Keratinocyte (primary cell): ENCODE measurements around the gene CNR1. TPM values are rescaled to one million over a fixed set of nuclear protein-coding genes. Genes with fewer than 3 reads are reported as not detected.

Experiments used
- DNase-seq: peaks from one replicate; pipeline ENCODE4 v3.0.0-alpha.2; 2011; ENCODE audit warnings: low read depth, missing footprints, low spot score
- FAIRE-seq: peaks from 2 replicates; lab custom pipeline; 2011; peaks lifted over from hg19 to GRCh38; lab: Jason Lieb, UNC
- H2AFZ ChIP-seq: 2 replicates; pipeline ENCODE4 v1.6.0; 2012; ENCODE audit warnings: low read length, control low read depth, inconsistent platforms; ENCODE audit not compliant: control insufficient read depth
- H3K27ac ChIP-seq: 2 replicates; pipeline ENCODE4 v1.5.1; 2011; ENCODE audit warnings: low read length; ENCODE audit not compliant: control insufficient read depth, insufficient read depth
- H3K27me3 ChIP-seq: 3 replicates; pipeline ENCODE4 v1.6.0; 2011; ENCODE audit warnings: low read length; ENCODE audit not compliant: control insufficient read depth, insufficient read depth; ENCODE audit errors: extremely low read depth
- H3K36me3 ChIP-seq, 2 experiments: 2 replicates in 1 of 2; 3 replicates in 1 of 2; pipeline ENCODE4 v1.5.1; 2011; ENCODE audit warnings: low read length in 2 of 2, mild to moderate bottlenecking in 1 of 2; ENCODE audit not compliant: control insufficient read depth in 2 of 2, insufficient read depth in 2 of 2; ENCODE audit errors: extremely low read depth in 1 of 2
- H3K4me1 ChIP-seq: 3 replicates; pipeline ENCODE4 v1.5.1; 2011; ENCODE audit warnings: low read length; ENCODE audit not compliant: control insufficient read depth, insufficient read depth; ENCODE audit errors: extremely low read depth
- H3K4me2 ChIP-seq: 3 replicates; pipeline ENCODE4 v1.6.0; 2011; ENCODE audit warnings: low read depth, low read length; ENCODE audit not compliant: control insufficient read depth, insufficient read depth; ENCODE audit errors: extremely low read depth
- H3K4me3 ChIP-seq, 3 experiments: fragments of 200-600 bp in 1 of 3; sonication (generic) in 1 of 3; 2 replicates in 2 of 3; 3 replicates in 1 of 3; pipeline ENCODE4 v1.5.1; 2011 to 2016; ENCODE audit warnings: low read length in 3 of 3, mild to moderate bottlenecking in 3 of 3, control low read depth in 2 of 3, inconsistent platforms in 1 of 3, low read depth in 1 of 3, mixed read lengths in 1 of 3, mixed run types in 1 of 3, moderate library complexity in 1 of 3; ENCODE audit not compliant: control insufficient read depth in 2 of 3, insufficient read depth in 2 of 3; ENCODE audit errors: extremely low read depth in 1 of 3
- H3K79me2 ChIP-seq: 2 replicates; pipeline ENCODE4 v1.6.0; 2012; ENCODE audit warnings: low read length; ENCODE audit not compliant: control insufficient read depth, insufficient read depth
- H3K9ac ChIP-seq: 3 replicates; pipeline ENCODE4 v1.6.0; 2011; ENCODE audit warnings: low read length; ENCODE audit not compliant: control insufficient read depth, insufficient read depth; ENCODE audit errors: extremely low read depth
- H3K9me1 ChIP-seq: 3 replicates; pipeline ENCODE4 v1.6.0; 2011; ENCODE audit warnings: low read length; ENCODE audit not compliant: control insufficient read depth, insufficient read depth; ENCODE audit errors: extremely low read depth
- H3K9me3 ChIP-seq: 2 replicates; pipeline ENCODE4 v1.5.1; 2012; ENCODE audit warnings: low read depth, low read length; ENCODE audit not compliant: control insufficient read depth
- H4K20me1 ChIP-seq: 3 replicates; pipeline ENCODE4 v1.6.0; 2011; ENCODE audit warnings: low read length; ENCODE audit not compliant: control insufficient read depth, insufficient read depth; ENCODE audit errors: extremely low read depth
- EZH2 ChIP-seq: IDR thresholded peaks from one replicate; pipeline ENCODE4 v1.6.1; 2012; ENCODE audit warnings: inconsistent platforms, mild to moderate bottlenecking, low read length, moderate library complexity
- dilution Hi-C: fragments of 300-500 bp; cut with MboI; formaldehyde crosslinking; loops from one replicate; pipeline ENCODE4 v1.7.0; 2020; ENCODE audit warnings: low sequenced_read_pairs; ENCODE audit not compliant: extremely low pct_ligation_motif_present
- polyA plus RNA-seq, 5 experiments: library from polyadenylated mRNA; depleted of rRNA in 3 of 5; stranded (reverse) in 3 of 5; stranded (forward) in 1 of 5; unstranded in 1 of 5; fragments of >200 nt; gene quantifications; 1 replicate in 1 of 5; 2 replicates in 3 of 5; 3 replicates in 1 of 5; pipeline versions ENCODE4 v1.2.1 to v1.2.3, GENCODE V29; 2011 to 2012; ENCODE audit warnings: missing spikeins in 2 of 5, low read depth in 1 of 5, low replicate concordance in 1 of 5
- TF ChIP-seq, protein P1 (sequence below), 3 experiments: IDR thresholded peaks in 1 of 3; conservative IDR thresholded peaks in 1 of 3; optimal IDR thresholded peaks in 1 of 3; 2 replicates in 2 of 3; 3 replicates in 1 of 3; pipeline versions ENCODE3 to v1.5.1; 2011; ENCODE audit warnings: low read length in 3 of 3, mild to moderate bottlenecking in 3 of 3, moderate library complexity in 2 of 3, control low read depth in 1 of 3, inconsistent platforms in 1 of 3; ENCODE audit not compliant: insufficient read depth in 2 of 3; ENCODE audit errors: extremely low read depth in 1 of 3

The CNR1 gene
- polyA plus RNA-seq, 1 donor (not counting 4 experiments of a cell fraction or from before 2014, with no cell fraction given), result not detected

DNA sequence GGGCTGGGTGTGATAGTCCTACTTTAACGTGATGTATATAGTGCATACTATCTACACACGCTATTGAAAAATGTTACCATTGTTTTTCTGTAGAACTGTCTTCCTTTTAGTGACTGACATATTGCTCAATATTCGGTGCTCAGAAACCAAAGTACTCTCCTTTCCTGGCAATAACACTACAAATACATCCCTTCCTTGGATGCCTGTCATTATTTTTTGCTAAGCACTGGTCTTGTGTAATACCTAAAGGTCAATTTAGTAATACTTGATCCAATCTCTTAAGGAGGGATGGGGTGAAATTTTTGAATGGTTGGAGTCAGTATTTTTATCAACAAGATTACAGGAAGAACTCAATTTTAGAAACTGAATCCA, 23.9 kb downstream of the CNR1 start:
- no peaks in the 10 kb centered on the region for H3K9me3 ChIP-seq
- H3K27ac ChIP-seq, result no peak overlapping the region
- no peak overlapping the region for H3K4me3 ChIP-seq
- dilution Hi-C loops, result no loop called here
- no peak for TF ChIP-seq EZH2
- TF ChIP-seq, protein P1, sequence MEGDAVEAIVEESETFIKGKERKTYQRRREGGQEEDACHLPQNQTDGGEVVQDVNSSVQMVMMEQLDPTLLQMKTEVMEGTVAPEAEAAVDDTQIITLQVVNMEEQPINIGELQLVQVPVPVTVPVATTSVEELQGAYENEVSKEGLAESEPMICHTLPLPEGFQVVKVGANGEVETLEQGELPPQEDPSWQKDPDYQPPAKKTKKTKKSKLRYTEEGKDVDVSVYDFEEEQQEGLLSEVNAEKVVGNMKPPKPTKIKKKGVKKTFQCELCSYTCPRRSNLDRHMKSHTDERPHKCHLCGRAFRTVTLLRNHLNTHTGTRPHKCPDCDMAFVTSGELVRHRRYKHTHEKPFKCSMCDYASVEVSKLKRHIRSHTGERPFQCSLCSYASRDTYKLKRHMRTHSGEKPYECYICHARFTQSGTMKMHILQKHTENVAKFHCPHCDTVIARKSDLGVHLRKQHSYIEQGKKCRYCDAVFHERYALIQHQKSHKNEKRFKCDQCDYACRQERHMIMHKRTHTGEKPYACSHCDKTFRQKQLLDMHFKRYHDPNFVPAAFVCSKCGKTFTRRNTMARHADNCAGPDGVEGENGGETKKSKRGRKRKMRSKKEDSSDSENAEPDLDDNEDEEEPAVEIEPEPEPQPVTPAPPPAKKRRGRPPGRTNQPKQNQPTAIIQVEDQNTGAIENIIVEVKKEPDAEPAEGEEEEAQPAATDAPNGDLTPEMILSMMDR (optimal IDR thresholded peaks at IDR 0.05 in 1 of 3, IDR thresholded peaks at IDR 0.05 in 1 of 3, conservative IDR thresholded peaks at IDR 0.05 in 1 of 3; ENCODE audit: extremely low read depth in 1 of 3, insufficient read depth in 2 of 3, low read length in 3 of 3), result no peak
- no peak overlapping the region for H2AFZ ChIP-seq
- no peaks in the 10 kb centered on the region for H3K79me2 ChIP-seq
- DNase-seq (no peak), FAIRE-seq (no peak)
- H3K9me1 ChIP-seq, result no peaks in the 10 kb centered on the region
- no peak overlapping the region for H3K4me2 ChIP-seq
- H3K9ac ChIP-seq, result no peak overlapping the region
- H4K20me1 ChIP-seq, result no peaks in the 10 kb centered on the region
- no peaks in the 10 kb centered on the region for H3K36me3 ChIP-seq
- H3K4me1 ChIP-seq, result no peaks in the 10 kb centered on the region
- H3K27me3 ChIP-seq, result no peaks in the 10 kb centered on the region

GRCh38 chr6:88141561-88142296, 24.4 kb downstream of the CNR1 start:
- no peak overlapping the region for H3K9ac ChIP-seq
- no peaks in the 10 kb centered on the region for H3K27me3 ChIP-seq
- dilution Hi-C loops, result no loop called here
- TF ChIP-seq, protein P1 (optimal IDR thresholded peaks at IDR 0.05 in 1 of 3, IDR thresholded peaks at IDR 0.05 in 1 of 3, conservative IDR thresholded peaks at IDR 0.05 in 1 of 3; ENCODE audit: extremely low read depth in 1 of 3, insufficient read depth in 2 of 3, low read length in 3 of 3), result no peak
- TF ChIP-seq EZH2, result no peak
- no peak overlapping the region for H3K4me3 ChIP-seq
- FAIRE-seq (no peak), DNase-seq (no peak)
- H3K4me2 ChIP-seq, result no peak overlapping the region
- no peaks in the 10 kb centered on the region for H3K9me3 ChIP-seq
- no peak overlapping the region for H3K27ac ChIP-seq
- no peaks in the 10 kb centered on the region for H3K36me3 ChIP-seq
- H3K9me1 ChIP-seq, result no peaks in the 10 kb centered on the region
- H2AFZ ChIP-seq, result no peak overlapping the region
- H4K20me1 ChIP-seq, result no peaks in the 10 kb centered on the region
- no peaks in the 10 kb centered on the region for H3K4me1 ChIP-seq
- H3K79me2 ChIP-seq, result no peaks in the 10 kb centered on the region
